GM13977 (cell line): ENCODE results near the gene EMILIN3.
A peak's percentile ranks its signal among the peaks of the same experiment; 100 is the strongest.
"Not testable (repeated sequence)": the region's sequence is repeated elsewhere in the genome, so short reads cannot be mapped to it uniquely, and the experiment has no call there.

Experiments used
- DNase-seq: peaks from one replicate; pipeline ENCODE4 v3.0.0; 2012; ENCODE audit warnings: low spot score
- in situ Hi-C: fragments of 300-500 bp; cut with MboI; formaldehyde crosslinking; loops from one replicate; pipeline ENCODE4 v1.12.0; 2022; ENCODE audit warnings: low sequenced_read_pairs, low pct_unique_long_range_greater_than_20kb, mixed read lengths, inconsistent platforms; ENCODE audit not compliant: unreplicated experiment
- TF ChIP-seq, protein P1 (sequence below): IDR thresholded peaks from 2 replicates; pipeline ENCODE4 v1.5.1; 2012; ENCODE audit warnings: mild to moderate bottlenecking, control low read depth; ENCODE audit not compliant: insufficient read depth; ENCODE audit errors: extremely low read depth, missing control alignments

EMILIN3 gene

GRCh38 chr20:41317546-41318270, 48.9 kb downstream of the EMILIN3 start, which contains the start of gene ZHX3:
TSS of gene ZHX3 (minus strand) at chr20:41317731. CDS start at chr20:41204916, 112,815 bp downstream.
- TF ChIP-seq, protein P1, sequence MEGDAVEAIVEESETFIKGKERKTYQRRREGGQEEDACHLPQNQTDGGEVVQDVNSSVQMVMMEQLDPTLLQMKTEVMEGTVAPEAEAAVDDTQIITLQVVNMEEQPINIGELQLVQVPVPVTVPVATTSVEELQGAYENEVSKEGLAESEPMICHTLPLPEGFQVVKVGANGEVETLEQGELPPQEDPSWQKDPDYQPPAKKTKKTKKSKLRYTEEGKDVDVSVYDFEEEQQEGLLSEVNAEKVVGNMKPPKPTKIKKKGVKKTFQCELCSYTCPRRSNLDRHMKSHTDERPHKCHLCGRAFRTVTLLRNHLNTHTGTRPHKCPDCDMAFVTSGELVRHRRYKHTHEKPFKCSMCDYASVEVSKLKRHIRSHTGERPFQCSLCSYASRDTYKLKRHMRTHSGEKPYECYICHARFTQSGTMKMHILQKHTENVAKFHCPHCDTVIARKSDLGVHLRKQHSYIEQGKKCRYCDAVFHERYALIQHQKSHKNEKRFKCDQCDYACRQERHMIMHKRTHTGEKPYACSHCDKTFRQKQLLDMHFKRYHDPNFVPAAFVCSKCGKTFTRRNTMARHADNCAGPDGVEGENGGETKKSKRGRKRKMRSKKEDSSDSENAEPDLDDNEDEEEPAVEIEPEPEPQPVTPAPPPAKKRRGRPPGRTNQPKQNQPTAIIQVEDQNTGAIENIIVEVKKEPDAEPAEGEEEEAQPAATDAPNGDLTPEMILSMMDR: no peak
- in situ Hi-C loops: no loop called here

DNA sequence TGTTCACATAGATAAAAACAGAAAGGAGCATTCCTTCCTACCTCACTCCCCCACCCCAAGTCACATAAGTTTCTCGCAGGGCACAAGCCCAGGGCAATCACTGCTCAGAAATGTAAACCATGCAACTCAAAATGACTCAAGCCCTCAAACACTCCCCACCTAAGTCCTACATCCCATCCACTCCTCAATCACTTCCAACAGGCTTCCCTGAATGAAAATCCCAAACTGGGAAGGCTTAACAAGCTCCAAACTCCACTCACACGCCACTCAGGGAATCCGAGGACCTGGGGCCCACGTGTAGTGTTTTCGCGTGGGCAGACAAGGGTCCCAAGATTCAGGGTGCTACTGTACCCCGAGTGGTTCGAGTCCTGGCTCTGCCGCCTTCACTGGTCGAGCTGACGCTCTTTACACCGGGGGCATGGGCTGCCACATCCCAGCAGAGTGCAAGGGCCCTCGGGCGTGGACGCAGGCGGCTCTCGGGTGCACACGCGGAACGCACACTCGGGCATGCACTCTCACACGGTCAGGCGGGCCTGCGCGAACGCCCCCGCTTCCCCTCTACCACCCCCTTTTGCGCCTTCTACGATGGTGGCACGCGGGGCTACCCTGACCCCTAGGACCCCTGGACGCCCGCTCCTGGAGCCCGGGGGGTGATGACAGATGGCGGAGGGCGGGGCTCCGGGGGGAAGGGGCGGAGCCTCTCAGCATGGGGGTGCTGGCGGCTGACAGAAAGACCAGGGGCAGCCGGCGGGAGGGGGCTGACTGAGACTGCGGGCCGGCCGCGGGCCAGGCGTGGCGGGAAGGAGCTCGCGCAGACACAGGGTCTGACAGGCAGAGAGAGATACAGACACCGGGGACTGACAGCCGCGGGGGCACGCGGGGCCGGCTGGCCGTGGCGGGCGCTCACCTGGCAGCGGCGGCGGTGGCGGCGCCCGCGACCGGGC, 49.7 kb downstream of the EMILIN3 start:
- DNase-seq: peak; percentile 88
- TF ChIP-seq, protein P1: no peak
- in situ Hi-C loops: no loop called here

More at GRCh38 chr20:41317546-41318270, 48.9 kb downstream of the EMILIN3 start, which contains the start of gene ZHX3:
- peak; percentile 100 for DNase-seq

GRCh38 chr20:41316051-41316450, 50.6 kb downstream of the EMILIN3 start:
- in situ Hi-C loops: no loop called here
- DNase-seq: no peak

DNA sequence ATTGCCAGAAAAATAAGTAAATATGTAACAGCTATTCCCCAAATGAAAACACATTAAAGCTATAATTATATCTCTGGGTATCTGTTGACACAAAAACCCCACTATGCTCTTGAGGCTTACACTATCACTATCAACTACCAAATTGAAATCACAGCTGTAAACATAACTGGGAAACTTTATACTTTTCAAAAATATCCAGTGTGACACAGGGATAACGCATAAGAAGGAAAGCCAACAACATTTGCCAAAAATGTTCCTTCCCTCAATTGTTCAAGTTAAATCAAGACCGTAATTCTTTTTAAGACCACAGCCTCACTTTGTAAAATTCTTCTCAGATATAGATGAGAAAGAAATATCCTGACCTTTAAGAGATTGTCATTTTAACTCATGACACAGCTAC, 52.2 kb downstream of the EMILIN3 start:
- TF ChIP-seq, protein P1: no peak
- no peak for DNase-seq
- in situ Hi-C loops: no loop called here

More at GRCh38 chr20:41316051-41316450, 50.6 kb downstream of the EMILIN3 start:
- TF ChIP-seq, protein P1: no peak

- DNase-seq, in situ Hi-C loops: not testable (repeated sequence)
These were observed 54.6 kb downstream of the EMILIN3 start for GRCh38 chr20:41312009-41312408.
